GM21528 (cell line): ENCODE data around the gene CASR.
"Not testable (repeated sequence)": the region's sequence is repeated elsewhere in the genome, so short reads cannot be mapped to it uniquely, and the experiment has no call there.

Experiments
- ATAC-seq: cut with Tn5 transposase; IDR thresholded peaks from one replicate; pipeline ENCODE4 v1.9.1; 2021; ENCODE audit warnings: mild to moderate bottlenecking, moderate library complexity; ENCODE audit not compliant: unreplicated experiment, low FRiP score

CASR gene, protein sequence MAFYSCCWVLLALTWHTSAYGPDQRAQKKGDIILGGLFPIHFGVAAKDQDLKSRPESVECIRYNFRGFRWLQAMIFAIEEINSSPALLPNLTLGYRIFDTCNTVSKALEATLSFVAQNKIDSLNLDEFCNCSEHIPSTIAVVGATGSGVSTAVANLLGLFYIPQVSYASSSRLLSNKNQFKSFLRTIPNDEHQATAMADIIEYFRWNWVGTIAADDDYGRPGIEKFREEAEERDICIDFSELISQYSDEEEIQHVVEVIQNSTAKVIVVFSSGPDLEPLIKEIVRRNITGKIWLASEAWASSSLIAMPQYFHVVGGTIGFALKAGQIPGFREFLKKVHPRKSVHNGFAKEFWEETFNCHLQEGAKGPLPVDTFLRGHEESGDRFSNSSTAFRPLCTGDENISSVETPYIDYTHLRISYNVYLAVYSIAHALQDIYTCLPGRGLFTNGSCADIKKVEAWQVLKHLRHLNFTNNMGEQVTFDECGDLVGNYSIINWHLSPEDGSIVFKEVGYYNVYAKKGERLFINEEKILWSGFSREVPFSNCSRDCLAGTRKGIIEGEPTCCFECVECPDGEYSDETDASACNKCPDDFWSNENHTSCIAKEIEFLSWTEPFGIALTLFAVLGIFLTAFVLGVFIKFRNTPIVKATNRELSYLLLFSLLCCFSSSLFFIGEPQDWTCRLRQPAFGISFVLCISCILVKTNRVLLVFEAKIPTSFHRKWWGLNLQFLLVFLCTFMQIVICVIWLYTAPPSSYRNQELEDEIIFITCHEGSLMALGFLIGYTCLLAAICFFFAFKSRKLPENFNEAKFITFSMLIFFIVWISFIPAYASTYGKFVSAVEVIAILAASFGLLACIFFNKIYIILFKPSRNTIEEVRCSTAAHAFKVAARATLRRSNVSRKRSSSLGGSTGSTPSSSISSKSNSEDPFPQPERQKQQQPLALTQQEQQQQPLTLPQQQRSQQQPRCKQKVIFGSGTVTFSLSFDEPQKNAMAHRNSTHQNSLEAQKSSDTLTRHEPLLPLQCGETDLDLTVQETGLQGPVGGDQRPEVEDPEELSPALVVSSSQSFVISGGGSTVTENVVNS

DNA sequence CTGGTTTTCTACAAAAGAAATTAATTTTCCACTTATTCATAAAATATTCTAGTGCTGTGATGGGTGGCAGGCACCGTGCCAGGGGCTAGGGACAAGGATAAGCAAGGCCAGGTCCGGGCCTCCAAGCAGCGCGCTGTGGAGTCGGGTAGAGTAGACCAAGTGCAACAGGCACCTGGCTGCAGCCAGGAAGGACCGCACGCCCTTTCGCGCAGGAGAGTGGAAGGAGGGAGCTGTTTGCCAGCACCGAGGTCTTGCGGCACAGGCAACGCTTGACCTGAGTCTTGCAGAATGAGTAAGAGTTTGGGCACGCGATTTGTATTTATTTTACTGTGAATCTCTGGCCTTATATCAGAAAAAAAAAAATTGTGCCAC, at the start of gene CASR:
Gene CASR, plus strand, starts transcription at position 148 of the 372 bp plus-strand sequence. CDS start 70,522 bp downstream, outside the sequence.
- ATAC-seq = no peak

DNA sequence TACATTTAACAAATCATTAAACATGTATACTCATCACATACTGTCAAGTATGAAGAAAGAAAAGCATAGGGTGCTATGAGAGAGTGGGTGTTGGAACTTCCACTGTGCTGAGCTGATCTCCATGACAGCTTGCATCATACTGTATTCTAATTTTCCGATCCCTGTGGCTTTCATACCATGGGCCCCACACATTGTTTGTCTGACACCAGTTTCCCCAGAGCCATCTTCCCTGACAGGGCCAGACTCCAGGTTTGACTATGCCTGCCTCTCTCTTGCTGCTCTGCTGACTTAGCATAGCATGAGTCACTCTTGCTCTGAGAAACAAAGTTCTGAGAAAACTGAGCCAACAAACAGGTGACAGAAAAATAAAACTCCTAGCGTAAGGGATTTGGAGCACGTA, 37.0 kb upstream of the CASR start:
- no peak for ATAC-seq

DNA sequence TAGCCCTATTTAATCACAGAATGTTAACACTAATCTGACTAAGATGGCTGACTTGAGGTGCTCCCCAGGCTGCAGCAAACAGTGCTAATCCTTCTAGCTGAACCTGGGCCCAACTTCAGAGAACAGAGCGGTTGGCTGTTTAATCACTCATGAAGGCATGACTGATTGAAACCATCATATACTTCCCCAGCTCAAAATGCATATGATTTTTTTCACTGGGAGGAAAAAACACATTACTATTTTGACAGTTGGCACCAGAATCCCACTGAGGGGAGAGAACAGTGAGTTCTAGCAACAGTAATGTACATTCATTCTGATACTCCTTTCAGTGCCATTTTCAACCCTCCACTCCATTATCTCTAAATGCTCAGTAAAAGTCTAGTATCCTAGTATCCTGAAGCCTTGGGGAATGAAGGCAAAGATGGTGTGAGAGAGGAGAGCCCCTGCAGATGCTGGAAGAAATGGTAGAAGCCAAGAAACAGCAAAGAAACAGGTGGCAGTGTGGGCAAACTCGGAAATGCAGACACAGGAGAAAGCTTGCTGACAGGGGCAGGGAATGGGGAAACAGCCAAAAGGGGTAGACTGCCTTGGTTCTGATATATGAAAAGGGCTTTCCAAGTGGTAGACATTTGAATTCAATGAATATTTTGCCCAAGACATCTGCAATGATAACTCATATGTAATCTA, 34.4 kb upstream of the CASR start:
- no peak for ATAC-seq

DNA sequence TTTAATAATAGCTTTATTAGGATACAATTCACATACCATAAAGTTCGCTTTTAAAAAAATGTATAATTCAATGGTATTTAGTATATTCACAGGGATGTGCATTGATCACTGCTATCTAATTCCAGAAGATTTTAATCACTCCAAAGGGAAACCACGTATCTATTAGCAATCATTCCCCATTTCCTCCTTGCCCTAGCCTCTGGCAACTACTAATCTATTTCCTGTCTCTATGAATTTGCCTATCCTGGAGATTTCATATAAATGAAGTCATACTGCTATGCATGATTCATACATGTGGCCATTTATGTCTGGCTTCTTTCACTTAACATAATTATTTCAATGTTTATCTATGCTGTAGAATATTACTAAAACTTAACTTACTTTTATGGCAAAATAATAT, 32.0 kb upstream of the CASR start:
- ATAC-seq = no peak

DNA sequence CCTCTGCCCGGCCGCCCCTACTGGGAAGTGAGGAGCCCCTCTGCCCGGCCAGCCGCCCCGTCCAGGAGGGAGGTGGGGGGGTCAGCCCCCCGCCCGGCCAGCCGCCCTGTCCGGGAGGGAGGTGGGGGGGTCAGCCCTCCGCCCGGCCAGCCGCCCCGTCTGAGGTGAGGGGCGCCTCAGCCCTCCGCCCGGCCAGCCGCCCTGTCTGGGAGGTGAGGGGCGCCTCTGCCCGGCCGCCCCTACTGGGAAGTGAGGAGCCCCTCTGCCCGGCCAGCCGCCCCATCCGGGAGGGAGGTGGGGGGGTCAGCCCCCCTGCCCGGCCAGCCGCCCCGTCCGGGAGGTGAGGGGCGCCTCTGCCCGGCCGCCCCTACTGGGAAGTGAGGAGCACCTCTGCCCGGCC, 18.5 kb upstream of the CASR start:
- not testable (repeated sequence) for ATAC-seq

DNA sequence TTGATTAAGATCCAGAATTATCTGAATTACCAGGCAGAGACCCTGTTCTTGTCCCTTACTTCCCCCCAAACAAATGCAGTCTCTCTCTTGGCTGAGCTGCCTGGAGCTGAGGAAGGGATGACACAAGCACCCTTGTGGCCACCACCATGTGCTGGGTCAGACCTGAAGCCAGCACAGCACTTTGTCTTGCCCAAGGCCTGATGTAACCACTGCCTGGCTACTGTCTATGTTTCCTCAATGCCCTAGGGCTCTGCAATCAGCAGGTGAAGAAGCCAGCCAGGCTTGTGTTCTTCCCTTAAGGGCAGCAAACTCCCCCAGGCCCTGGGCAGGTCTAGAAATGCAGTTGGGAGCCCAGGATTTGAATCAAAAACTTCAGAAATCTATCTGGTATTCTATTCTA, 15.8 kb upstream of the CASR start:
- ATAC-seq = no peak

DNA sequence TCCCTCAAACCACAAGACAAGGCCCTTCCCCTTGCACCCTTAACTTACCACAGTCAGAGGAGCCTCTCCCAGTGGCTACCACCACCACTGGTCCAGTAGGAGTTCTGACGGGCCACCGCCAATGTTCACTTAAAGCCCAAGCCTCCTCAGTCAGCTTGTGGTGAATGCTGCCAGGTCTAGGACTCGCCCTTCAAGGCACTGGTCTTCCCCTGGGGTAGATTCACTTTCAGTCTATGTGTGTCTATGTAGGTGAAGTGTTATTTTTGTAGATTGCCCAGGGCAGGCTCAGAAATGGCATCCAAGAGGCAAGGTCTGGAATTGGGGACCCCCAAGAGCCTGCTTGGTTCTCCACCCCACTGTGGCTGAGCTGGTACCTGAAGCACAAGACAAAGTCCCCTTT, 15.4 kb upstream of the CASR start:
- ATAC-seq = no peak

DNA sequence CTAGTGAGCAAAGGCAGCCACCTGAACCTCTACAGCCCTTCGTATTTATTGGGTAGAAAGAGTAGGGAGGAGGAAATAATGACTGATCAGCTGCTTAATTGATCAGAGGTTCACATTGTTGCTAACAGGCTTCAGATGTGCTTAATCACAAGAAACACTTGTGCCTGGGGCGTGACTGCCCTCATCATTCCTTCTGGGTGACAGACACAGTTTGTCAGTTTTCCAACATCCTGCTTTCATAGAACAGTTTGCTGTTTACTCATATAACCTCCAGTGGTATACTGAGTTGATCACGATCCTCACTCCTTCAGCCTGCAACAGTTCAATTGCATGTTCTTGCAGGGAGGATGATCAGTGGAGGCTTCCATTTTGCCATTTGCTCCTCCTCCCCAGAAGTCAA, 13.6 kb upstream of the CASR start:
- ATAC-seq = no peak

DNA sequence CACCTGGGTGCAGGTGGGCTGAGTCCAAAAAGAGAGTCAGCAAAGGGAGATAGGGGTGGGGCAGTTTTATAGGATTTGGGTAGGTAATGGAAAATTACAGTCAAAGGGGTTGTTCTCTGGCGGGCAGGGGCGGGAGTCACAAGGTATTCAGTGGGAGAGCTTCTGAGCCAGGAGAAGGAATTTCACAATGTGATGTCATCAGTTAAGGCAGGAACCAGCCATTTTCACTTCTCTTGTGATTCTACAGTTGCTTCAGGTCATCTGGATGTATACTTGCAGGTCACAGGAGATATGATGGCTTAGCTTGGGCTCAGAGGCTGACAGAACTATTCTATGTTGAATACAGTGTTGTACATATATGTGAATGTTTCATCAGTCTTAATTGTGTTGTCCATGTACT, 12.1 kb upstream of the CASR start:
- not testable (repeated sequence) for ATAC-seq

DNA sequence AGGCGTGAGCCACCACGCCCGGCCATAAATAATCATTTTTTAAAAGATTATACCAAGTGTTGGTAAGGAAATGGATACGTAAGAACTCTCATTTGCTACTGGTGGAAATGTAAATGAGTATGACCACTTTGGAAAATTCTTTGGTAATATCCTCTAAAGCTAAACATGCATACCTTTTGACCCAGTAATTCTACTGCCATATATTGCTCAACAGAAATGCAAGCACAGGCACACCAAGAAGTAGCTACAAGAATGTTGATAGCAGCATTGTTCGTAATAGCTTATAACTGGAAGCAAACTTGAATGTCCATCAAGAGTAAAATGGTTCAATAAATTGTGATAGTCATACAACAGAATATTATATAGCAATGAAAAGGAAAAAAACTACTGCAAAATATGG, 4.8 kb upstream of the CASR start:
- ATAC-seq = no peak

DNA sequence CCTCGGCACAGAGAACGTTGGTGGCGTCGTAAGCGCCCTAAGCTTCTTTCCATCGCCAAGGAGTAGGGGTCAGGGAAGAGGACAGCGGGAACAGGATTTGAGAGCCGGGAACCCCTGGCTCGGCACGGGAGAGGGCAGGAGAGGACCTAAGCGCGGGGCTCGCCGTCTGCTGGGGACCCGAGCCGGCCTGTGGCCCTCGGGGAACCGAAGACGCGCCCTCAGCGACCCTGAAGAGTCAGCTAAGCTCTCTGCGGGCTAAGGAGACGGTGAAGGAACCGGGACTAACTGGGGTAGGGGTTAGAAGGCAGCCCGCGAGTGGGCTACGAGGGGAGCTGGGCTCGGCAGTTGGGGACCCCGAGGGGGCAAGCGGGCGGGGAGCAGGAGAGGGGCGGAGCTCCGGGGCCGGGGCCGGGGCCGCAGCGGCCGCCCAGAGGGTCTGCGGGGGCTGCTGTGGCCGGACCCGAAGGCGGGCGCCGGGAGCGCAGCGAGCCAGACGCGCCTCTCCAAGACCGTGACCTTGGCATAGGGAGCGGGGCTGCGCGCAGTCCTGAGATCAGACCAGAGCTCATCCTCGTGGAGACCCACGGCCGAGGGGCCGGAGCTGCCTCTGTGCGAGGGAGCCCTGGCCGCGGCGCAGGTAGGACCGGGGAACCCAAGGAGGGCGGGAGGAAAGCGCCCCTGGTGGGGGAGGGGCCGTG, 574 bp downstream of the CASR start:
- no peak for ATAC-seq

DNA sequence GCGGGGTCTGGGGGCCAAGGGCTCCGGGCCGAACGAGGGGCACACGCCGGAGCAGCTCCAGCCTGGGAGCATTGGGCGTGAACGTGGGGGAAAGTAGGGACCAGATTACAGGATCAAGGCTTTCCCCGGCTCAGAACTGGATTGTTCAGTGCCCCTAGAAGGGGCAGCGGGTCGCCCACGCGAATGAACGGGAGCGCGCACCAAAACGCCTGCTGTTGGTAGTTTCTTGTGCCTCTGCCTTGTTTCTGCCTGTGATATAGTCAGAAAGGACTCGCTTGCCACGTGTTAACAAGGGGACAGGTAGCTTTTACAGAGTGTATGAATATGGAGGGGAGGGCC, 1.1 kb downstream of the CASR start:
- no peak for ATAC-seq

DNA sequence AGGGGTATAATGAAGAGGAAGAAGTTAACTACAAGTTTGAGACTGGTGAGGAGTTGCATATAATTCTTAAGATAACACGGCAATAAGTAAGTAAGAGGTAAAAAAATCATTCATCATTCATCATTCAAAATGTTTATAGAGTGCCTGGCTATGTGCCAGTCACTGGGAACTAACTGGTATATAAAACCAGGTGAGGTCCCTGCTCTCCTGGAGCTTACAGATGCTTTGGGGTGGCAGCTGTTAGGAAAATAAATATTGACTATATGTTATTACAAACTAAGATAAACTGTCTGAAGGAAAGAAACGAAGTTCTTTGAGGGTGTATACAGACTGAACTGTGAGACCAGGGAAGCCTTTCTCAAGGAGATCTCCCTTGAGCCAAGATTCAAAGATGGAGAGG, 2.9 kb downstream of the CASR start:
- ATAC-seq = no peak

DNA sequence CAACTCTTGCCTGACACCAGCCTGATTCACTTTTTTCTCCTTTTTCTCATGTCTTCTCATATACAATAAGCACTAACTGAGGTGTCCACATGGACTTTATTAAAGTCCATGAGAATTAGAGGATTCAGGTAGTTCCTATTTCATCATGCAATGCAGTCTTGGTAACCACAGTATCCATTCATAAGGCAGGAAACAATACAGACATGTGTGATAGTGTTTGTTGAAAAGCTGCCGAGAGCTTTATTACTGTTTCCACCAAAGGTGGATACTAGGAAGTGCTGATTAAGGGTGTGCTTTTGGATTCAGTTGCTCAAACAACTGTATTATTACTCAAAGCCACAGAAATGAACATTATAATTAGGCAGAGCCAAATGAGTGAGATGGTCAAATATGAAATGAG, 5.3 kb downstream of the CASR start:
- no peak for ATAC-seq

DNA sequence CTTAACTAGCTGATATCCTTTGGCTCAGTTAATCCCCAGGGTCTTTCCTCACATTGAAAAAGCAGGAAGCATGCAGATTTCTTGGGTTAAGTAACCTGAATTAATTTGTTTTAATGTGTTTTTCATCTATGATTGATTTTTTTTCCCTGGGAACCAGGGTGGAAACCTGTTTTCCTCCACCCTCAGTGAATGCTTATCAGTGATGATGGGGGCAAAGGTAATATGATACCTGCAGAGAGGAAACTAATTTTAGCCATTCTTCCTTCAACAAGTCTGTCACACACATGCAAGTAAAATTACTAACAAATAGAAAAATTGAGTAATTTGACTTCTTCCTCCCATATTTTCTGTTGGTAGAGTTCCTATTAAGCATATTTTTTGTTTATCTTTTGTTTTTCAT, 5.9 kb downstream of the CASR start:
- no peak for ATAC-seq

DNA sequence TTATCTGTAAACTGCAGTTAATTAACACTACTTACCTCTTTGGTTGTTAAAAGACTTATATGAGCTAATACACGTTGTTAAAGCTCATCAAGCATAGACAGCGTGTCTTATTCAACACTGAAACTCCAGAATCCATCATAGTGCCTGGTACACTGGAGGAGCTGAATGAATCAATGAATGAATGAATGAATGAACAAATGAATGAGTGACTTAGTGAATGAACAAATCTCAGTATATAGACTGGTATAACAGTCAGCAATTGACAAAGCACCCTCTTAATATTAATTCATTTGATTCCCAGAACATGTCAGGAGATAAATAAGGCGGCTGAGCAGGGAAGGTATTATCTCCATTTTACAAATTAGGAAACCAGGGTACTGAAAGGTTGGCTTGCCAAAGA, 7.1 kb downstream of the CASR start:
- no peak for ATAC-seq

DNA sequence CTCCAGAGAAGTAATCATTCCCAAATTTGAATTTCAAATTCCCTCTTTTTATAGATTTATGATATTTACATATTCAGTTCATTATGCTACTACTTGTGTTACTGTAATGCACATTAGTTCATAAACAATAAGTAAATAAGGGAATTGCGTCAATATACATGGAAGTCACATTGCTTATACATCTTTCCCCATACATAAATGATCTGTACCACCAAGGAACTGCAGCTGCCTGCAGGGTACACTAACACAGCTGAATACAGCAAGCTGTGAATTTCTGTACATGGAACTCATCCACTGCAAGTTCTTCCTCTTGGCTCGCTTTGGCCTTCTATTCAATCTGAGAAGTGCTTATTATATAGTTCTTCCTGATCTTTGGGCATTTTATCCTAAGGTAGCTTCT, 15.5 kb downstream of the CASR start:
- no peak for ATAC-seq

DNA sequence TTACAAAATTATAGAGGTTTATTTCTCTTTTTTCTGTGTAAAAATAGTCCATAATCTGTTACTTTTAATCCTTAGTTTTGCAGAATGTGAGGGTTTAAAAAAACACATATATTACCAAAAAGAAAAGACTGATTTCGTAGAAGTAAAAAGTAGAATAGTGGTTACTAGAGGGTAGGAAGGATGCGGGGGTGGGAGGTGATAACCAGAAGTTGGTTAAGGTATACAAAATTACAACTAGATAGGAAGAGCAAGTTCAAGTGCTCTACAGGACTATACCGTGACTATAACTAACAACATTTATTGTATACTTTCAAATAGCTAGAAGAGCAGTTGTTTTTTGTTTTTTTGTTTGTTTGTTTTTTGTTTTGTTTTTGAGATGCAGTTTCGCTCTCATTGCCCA, 16.1 kb downstream of the CASR start:
- ATAC-seq = no peak

DNA sequence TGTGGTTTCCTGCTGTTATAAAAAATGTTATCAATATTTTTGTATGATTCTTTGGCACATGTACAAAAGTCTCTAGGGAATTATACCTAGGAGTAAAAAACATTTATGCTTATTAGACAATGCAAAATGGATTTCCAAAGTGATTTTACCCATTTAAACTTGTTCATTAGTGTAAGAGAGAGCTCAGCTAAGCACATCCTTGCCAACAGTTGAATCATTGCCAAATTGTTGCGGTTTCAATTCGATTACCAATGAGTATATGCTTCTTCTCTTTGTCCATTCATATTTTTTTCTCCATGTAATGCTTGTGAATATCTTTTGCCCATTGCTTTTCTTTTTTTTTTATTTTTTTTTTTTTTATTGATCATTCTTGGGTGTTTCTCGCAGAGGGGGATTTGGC, 17.2 kb downstream of the CASR start:
- no peak for ATAC-seq

DNA sequence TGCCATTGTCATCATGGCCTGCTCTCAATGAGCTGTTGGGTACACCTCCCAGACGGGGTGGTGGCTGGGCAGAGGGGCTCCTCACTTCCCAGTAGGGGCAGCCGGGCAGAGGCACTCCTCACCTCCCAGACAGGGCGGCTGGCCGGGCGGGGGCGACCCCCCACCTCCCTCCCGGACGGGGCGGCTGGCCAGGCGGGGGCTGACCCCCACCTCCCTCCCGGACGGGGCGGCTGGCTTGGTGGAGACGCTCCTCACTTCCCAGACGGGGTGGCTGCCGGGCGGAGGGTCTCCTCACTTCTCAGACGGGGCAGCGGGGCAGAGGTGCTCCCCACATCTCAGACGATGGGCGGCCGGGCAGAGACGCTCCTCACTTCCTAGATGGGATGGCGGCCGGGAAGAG, 18.0 kb downstream of the CASR start:
- ATAC-seq = not testable (repeated sequence)
